Embryonic facial prominence (tissue), 1 donor: ENCODE measurements around the gene GPD2.

Experiments used
- DNase-seq: peaks from one replicate; pipeline ENCODE4 v3.0.0-alpha.2; 2016; ENCODE audit errors: extremely low spot score

Gene GPD2

DNA sequence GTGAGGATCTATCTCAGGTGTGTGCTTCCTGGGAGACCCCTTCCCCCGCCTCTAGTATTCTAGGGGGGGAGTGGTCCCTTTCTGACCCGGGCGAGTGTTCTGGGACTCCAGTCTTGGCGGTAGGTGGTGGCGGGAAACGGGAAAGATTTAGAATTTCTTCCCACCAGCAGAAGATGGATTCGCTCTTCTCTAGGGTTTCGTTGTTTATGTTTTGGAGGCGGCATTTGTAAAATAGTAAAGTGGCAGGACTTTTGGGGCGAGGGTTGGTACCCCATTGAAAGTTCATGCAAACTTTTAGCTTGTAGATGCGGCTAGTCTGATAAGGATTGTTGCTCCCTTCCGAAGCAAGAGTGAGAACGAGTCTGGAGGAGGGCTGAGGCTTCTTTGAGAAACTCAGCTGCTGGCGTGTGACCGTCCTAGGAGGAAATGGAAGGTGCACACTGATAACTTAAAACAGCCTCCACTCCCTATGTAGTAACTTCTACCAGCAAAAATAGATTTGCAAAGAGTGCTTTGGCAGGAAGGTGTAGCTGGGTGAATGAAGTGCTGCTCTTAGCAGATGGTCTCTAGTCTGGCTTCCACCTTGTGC lies 412 bp downstream of the GPD2 start:
- DNase-seq = no peak

DNA sequence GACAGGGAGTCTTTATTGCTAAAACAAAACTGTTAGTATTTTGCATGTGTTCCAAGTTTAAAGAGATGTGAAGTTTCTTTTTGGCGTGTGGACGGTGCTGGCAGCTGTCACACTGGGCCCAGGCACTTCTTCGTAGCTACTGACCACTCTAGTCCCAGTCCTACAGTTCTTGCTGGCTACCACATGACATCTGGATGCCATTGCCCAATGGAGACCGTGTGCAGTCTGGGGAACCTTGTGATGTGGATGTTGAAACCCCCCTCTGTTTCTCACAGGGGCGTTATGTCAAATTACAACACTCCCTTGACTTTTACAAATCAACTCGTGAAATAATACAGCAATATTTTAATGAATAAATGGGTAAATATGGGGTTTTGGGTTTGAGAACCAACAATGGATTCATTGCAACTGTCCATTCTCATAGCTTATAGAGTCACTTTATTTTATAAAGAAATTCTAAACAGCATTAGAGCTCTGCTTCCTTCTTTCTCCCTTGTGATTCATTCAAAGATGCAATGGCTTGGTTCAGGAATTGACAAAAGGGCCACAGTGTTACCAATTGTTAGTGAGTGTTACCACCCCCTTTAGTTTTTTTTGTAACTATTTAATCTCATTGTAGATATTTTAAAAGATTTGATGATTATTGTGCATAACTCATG lies 1.2 kb downstream of the GPD2 start:
- DNase-seq = no peak

- DNase-seq = no peak
These were observed 1.8 kb downstream of the GPD2 start for GRCh38 chr2:156437931-156438410.

GRCh38 chr2:156443089-156443488 lies 6.9 kb downstream of the GPD2 start:
- no peak for DNase-seq

DNA sequence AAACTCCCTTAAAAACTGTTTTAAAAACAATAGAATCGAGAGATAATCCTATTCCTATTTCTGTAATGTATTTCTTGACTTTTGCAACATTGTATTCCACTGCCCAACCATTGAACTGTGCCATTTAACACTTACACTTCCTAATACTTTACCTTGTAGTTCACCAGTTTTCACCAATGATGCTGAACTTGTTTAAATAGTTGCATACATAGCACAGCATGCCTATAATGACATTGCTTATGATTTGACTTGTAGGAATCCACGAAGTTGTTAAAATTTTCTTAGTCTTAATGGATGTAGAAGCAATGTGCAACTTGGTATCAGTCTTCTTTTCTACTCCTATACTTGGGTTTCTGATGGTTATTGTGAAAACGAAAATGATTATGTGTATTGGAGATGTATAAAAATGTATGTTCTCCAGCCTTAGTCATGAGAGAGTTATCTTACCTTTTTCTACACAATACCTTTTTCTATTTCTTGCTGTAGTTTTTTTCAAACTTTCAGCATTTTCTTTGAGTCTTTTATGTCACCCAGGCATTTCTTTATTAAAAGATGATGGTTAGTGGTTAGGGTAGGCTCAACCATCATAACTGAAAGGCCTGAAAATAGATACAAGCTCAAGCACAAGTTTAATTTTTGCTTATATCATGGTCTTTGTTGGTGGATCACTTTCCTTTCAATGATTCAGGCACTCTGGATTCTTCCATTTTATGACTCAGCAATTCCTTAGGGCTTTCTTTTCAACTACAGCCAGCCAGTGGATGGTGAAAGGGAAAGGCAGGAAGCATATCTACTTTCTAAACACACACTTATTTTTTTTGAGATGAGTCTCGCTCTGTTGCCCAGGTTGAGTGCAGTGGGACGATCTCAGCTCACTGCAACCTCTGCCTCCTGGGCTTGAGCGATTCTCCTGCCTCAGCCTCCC lies 9.4 kb downstream of the GPD2 start:
- no peak for DNase-seq

- no peak for DNase-seq
These were observed 11.6 kb downstream of the GPD2 start for GRCh38 chr2:156447761-156448160.

DNA sequence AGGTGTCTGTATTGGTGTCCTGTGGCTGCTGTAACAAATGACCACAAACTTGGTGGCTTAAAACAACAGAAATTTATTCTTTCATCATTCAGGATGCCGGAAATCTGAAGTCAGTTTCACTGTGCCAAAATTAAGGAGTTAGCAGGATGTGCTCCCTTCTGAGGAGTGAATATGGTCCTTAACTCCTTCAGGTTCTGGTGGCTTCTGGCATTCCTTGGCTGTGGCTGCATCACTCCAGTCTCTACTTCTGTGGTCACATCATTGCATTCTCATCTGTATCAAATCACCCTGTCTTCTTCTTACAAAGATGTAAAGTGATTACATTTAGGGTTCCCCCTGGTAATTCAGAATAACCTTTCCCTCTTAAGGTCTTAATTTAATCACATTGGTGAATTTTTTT lies 12.6 kb downstream of the GPD2 start:
- no peak for DNase-seq

DNA sequence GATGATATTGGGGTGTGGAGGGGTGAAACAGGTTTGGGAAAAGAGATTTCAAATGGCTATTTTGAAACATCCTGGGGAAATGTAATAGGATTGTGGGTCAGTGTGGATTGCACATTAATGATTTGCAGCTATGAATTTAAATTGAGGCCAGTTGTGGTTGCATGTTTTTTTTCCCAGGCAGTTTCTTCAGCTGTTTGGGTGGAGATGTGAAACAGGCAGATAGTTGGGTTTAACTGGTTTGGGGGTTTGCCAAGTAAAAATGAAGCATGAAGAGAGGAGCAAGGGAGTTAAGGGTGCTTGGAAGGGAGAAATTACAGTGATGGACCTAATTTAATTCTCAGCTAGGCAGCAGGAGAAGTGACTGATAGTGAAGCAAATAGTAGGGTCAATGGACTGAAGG lies 16.8 kb downstream of the GPD2 start:
- no peak for DNase-seq

DNA sequence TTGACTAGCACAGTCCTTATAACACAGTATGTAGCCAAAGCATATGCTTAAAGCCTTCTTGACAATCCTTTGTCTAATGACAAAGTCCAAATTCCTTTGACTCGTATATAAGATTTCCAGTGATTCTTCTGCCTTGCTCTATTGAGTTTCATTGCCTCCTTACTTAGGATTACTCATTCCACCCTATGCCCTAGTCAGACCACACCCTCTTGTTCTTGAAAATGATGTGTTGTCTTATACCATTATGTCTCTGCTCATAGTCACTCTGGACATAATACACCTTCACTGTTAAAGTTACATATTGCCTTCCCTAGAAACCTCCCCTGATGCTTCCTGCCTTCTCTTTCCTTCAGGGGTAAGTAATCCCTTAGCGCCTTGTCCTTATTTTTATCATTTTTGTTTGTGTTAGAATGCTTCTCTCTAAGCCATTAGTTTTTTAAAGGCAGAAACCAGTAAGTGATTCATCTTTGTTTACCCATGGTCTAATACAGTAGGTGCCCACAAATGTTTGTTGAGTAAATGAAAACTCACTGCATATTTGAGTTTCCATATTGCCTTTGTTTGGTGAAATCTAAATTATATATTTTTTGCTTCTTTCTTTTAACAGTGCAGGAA lies 19.3 kb downstream of the GPD2 start:
- no peak for DNase-seq

- DNase-seq = no peak
These were observed 20.4 kb downstream of the GPD2 start for GRCh38 chr2:156456616-156457015.

DNA sequence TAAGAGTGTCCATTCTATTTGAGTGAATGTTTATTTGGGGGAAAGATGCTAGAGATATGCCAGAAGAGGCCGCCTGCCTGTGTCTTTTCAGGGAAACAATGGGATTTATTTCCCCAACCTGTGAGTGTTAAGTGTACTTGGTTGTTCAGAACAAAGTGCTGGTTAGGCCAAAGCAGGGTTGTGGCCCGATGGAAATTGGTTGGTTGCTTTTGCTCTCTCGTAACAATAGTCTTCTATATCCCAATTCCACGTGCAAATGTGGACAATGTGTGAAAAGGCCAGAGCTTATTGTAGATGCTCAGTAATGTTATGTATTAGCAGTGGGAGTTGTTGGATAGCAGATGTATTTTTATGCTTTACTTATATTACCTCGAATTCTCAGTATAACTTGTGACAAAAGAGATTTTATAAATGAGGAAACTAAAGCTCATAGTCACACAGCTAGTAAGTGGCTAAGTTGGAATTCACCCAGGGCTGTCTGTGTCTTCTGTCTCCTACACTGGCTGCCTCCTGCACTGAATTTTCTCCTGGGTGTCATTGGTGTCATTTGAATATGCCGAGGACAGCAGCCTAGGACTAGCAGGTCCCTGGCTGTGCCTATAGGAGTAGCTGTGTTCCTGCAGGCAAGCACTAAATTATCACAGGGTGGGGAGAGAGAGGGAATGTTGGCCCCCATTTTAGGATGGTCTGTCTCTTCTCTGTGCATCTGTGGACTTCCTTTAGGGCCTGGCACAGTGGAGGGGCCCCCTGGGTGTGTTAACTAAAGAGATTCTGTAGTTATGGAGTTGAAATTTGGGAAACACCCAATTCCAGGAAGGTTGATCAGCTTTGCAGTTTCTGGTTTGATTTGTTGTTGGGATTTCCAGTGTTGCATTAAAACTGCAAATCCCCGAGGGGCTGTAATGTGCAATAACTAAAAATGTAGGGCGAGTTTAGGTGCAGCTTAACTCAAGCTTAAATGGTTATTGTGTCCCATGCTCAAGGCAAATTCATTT lies 21.6 kb downstream of the GPD2 start:
- DNase-seq = no peak

- no peak for DNase-seq
These were observed 23.5 kb downstream of the GPD2 start for GRCh38 chr2:156459720-156460119.

DNA sequence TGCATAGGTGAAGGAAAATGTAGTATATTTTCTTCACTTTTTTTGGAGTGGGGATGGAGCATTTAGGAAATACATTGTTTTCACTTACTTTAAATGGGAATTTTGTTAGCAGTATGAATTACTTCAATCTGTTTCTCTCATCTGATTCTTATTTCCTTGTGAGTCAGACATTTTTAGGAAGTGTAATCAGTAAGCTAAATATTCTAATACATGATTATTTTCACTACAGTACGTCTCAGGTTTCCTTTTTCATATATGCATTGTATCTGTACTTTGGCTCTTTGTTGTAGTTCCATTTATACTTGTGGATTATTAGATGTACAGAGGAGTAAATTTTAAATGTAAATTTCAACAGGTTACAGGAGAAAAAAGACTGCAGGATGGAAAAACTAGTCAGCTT lies 27.9 kb downstream of the GPD2 start:
- DNase-seq = no peak

- DNase-seq = no peak
These were observed 29.4 kb downstream of the GPD2 start for GRCh38 chr2:156465573-156465972.

- DNase-seq = no peak
These were observed 30.7 kb downstream of the GPD2 start for GRCh38 chr2:156466739-156467405.

DNA sequence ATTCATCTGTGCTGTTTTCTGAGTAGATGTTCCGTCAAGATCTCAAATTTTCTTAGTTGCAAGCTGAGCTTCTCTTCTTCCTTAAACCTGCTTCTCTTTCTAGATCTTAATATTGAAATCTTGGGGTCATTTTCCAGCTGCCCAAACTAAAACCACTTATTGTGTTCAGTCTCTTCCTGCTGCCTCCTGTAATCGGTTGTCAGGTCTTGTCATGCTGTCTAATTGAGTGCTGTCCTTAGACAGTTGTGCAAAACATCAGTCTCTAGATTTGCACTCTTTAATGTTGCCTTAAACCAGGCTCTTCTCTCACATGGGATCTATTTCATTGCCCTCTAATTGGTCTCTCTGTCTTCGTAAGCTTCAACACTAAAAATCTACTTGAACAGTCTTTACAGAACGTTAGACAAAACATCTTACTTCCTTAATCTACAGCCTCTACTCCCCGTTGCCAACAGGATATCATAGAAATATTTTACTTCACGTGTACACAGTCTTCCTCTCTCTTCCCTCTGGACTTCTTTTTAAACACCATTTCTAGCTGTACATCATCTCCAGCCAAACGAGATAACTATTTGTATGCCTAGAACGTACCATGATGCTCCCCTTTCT lies 34.9 kb downstream of the GPD2 start:
- DNase-seq = no peak

DNA sequence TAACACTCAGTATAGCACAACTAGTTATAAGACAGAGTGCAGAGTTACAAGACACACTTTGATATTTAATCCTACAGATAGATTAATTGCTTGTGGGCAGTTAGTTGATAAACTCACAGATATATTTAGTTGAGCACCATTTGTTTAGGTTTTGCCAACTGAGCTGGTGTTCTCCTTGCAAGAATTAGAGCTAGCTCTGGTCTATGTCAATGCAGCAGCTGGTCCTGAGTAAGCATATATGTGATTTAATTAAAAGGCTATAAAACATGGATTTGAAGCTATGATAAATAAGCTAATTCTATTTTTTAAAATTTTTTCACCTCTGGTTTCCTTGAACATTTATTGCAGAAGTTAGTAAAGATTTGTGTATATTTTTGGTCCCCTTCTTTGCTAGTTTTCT lies 35.6 kb downstream of the GPD2 start:
- DNase-seq = no peak

GRCh38 chr2:156472686-156473085 lies 36.5 kb downstream of the GPD2 start:
- DNase-seq = no peak

GRCh38 chr2:156473445-156473844 lies 37.3 kb downstream of the GPD2 start:
- no peak for DNase-seq

DNA sequence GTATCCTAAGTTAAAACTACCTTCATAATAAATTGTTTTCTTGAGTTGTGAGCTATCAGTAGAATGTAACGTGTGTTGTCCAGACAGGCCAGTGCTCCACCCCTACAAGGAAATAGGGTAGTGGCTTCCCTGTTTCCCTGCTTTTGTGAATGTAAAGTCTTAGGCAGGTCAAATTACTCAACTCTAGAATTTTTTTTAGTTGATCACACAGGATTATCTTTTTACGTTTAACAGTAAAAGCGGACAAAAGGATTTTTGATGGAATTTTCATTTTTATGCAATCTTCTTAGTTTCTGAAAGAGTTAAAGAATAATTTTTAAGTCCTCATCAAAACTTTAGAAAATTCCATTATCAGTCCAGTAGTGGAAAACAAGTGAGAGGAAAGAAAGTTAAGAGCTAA lies 38.2 kb downstream of the GPD2 start:
- no peak for DNase-seq
